Measurements from ENCODE around the gene ACER3. TPM values are rescaled to one million over a fixed set of nuclear protein-coding genes. Genes with fewer than 3 reads are reported as not detected.

The ACER3 gene
- total and polyA plus RNA-seq, 2 experiments from 2014 or later, result 6.2 to 26.5 TPM

- TF ChIP-seq CTCF (conservative IDR thresholded peaks at IDR 0.05; ENCODE audit: low read depth in 2 of 2), result no peak
- TF ChIP-seq JUNB (IDR thresholded peaks at IDR 0.05; ENCODE audit: unreplicated experiment), result no peak
Observed at GRCh38 chr11:76844511-76844910, 16.2 kb upstream of the ACER3 start (continued).

GRCh38 chr11:76845069-76845468 lies 15.6 kb upstream of the ACER3 start:
- no peak for DNase-seq (ENCODE audit: low spot score)
- TF ChIP-seq JUNB (IDR thresholded peaks at IDR 0.05; ENCODE audit: unreplicated experiment) (no peak), ZNF462 (CRISPR knock-in tag; IDR thresholded peaks at IDR 0.05) (no peak), ZNF331 (CRISPR knock-in tag; IDR thresholded peaks at IDR 0.05; ENCODE audit: low read depth) (no peak), CREB1 (CRISPR knock-in tag; IDR thresholded peaks at IDR 0.05; ENCODE audit: low read depth) (no peak), ZNF114 (CRISPR knock-in tag; IDR thresholded peaks at IDR 0.05) (no peak), STAT1 (IDR thresholded peaks at IDR 0.05; ENCODE audit: unreplicated experiment) (no peak), NANOG (IDR thresholded peaks at IDR 0.05; ENCODE audit: borderline replicate concordance) (no peak), EZH2 (IDR thresholded peaks at IDR 0.05; ENCODE audit: low read depth, unreplicated experiment) (no peak), CTCF (conservative IDR thresholded peaks at IDR 0.05; ENCODE audit: low read depth in 2 of 2) (no peak)
- Histone ChIP-seq H3K4me1 (ENCODE audit: insufficient read depth) (no peaks in the 10 kb centered on the region), H3K79me2 (replicated peaks; ENCODE audit: insufficient read depth) (no peaks in the 10 kb centered on the region), H3K9me2 (ENCODE audit: insufficient read depth) (no peaks in the 10 kb centered on the region), H3F3A (replicated peaks; ENCODE audit: low read depth) (no peaks in the 10 kb centered on the region), H3K4me2 (no peak overlapping the region), H3K27me3 (ENCODE audit: insufficient read depth) (no peaks in the 10 kb centered on the region), H3K27ac (ENCODE audit: low read depth) (no peak overlapping the region), H4K20me1 (replicated peaks; ENCODE audit: insufficient read depth) (no peaks in the 10 kb centered on the region), H3K4me3 (no peak overlapping the region), H3K36me3 (ENCODE audit: insufficient read depth) (no peaks in the 10 kb centered on the region), H2AFZ (no peak overlapping the region)
- Mint-ChIP-seq H3K9me3 (no peaks in the 10 kb centered on the region), H3K27ac (no peak overlapping the region), H3K4me1 (peaks cover 3% of the 10 kb centered on the region; the same call in 1 of the 3 replicates), H3K27me3 (ENCODE audit: insufficient read depth, low read depth, poor library complexity) (peaks cover 2% of the 10 kb centered on the region), H3K36me3 (ENCODE audit: low read depth) (no peaks in the 10 kb centered on the region), H3K4me3 (no peak overlapping the region)
- ATAC-seq, result no peak
